ENCODE measurements around the gene LPAR3. TPM values are rescaled to one million over a fixed set of nuclear protein-coding genes. Genes with fewer than 3 reads are reported as not detected.
"Not testable (repeated sequence)": the region's sequence is repeated elsewhere in the genome, so short reads cannot be mapped to it uniquely, and the experiment has no call there.

Gene LPAR3
- polyA plus RNA-seq, 2 of the 4 experiments (the other 2 are of a cell fraction): 0.01 to 0.08 TPM

GRCh38 chr1:84912726-84913554 is 19.9 kb upstream of the LPAR3 start:
- FAIRE-seq: no peak
- no peak for TF ChIP-seq POLR2A (IDR thresholded peaks at IDR 0.05; ENCODE audit: low read length)
- TF ChIP-seq PHF8 (IDR thresholded peaks at IDR 0.05; ENCODE audit: borderline replicate concordance, low read depth): no peak
- TF ChIP-seq, protein P1, sequence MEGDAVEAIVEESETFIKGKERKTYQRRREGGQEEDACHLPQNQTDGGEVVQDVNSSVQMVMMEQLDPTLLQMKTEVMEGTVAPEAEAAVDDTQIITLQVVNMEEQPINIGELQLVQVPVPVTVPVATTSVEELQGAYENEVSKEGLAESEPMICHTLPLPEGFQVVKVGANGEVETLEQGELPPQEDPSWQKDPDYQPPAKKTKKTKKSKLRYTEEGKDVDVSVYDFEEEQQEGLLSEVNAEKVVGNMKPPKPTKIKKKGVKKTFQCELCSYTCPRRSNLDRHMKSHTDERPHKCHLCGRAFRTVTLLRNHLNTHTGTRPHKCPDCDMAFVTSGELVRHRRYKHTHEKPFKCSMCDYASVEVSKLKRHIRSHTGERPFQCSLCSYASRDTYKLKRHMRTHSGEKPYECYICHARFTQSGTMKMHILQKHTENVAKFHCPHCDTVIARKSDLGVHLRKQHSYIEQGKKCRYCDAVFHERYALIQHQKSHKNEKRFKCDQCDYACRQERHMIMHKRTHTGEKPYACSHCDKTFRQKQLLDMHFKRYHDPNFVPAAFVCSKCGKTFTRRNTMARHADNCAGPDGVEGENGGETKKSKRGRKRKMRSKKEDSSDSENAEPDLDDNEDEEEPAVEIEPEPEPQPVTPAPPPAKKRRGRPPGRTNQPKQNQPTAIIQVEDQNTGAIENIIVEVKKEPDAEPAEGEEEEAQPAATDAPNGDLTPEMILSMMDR (IDR thresholded peaks at IDR 0.05): no peak
- TF ChIP-seq TFCP2L1 (CRISPR knock-in tag; IDR thresholded peaks at IDR 0.05): no peak
- no peak for TF ChIP-seq E2F6 (IDR thresholded peaks at IDR 0.05; ENCODE audit: borderline replicate concordance, low read depth)
- TF ChIP-seq HOXA7 (CRISPR knock-in tag; IDR thresholded peaks at IDR 0.05): no peak
- no peak for TF ChIP-seq ZSCAN20 (CRISPR knock-in tag; IDR thresholded peaks at IDR 0.05)
- no peak for TF ChIP-seq HOXB13 (CRISPR knock-in tag; IDR thresholded peaks at IDR 0.05; ENCODE audit: low read depth)
- TF ChIP-seq HOXB5 (CRISPR knock-in tag; IDR thresholded peaks at IDR 0.05): no peak
- TF ChIP-seq RFX5 (IDR thresholded peaks at IDR 0.05): no peak
- TF ChIP-seq ESRRA (IDR thresholded peaks at IDR 0.05; ENCODE audit: borderline replicate concordance, low read length): no peak
- no peak for TF ChIP-seq NR3C1 (IDR thresholded peaks at IDR 0.05)
- no peak for TF ChIP-seq CHD2 (IDR thresholded peaks at IDR 0.05; ENCODE audit: low read length, partially characterized antibody)
- no peak for TF ChIP-seq ZNF302 (CRISPR knock-in tag; IDR thresholded peaks at IDR 0.05)
- TF ChIP-seq, protein P2, sequence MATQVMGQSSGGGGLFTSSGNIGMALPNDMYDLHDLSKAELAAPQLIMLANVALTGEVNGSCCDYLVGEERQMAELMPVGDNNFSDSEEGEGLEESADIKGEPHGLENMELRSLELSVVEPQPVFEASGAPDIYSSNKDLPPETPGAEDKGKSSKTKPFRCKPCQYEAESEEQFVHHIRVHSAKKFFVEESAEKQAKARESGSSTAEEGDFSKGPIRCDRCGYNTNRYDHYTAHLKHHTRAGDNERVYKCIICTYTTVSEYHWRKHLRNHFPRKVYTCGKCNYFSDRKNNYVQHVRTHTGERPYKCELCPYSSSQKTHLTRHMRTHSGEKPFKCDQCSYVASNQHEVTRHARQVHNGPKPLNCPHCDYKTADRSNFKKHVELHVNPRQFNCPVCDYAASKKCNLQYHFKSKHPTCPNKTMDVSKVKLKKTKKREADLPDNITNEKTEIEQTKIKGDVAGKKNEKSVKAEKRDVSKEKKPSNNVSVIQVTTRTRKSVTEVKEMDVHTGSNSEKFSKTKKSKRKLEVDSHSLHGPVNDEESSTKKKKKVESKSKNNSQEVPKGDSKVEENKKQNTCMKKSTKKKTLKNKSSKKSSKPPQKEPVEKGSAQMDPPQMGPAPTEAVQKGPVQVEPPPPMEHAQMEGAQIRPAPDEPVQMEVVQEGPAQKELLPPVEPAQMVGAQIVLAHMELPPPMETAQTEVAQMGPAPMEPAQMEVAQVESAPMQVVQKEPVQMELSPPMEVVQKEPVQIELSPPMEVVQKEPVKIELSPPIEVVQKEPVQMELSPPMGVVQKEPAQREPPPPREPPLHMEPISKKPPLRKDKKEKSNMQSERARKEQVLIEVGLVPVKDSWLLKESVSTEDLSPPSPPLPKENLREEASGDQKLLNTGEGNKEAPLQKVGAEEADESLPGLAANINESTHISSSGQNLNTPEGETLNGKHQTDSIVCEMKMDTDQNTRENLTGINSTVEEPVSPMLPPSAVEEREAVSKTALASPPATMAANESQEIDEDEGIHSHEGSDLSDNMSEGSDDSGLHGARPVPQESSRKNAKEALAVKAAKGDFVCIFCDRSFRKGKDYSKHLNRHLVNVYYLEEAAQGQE (IDR thresholded peaks at IDR 0.05): no peak
- TF ChIP-seq NPAS2 (CRISPR knock-in tag; IDR thresholded peaks at IDR 0.05; ENCODE audit: borderline replicate concordance): no peak
- no peak for TF ChIP-seq SREBF2 (IDR thresholded peaks at IDR 0.05)
- TF ChIP-seq HES2 (IDR thresholded peaks at IDR 0.05): no peak
- no peak for TF ChIP-seq POLR2AphosphoS2 (conservative IDR thresholded peaks at IDR 0.05; ENCODE audit: low read length)
- TF ChIP-seq MAZ (IDR thresholded peaks at IDR 0.05; ENCODE audit: borderline replicate concordance, low read depth, low read length): no peak
- Histone ChIP-seq H3K27ac (no peak overlapping the region), H3K4me1 (no peaks in the 10 kb centered on the region), H3K4me3 (no peak overlapping the region), H3K9me3 (no peaks in the 10 kb centered on the region), H3K4me2 (no peak overlapping the region)
- 40% methylated on average over 3 of the region's 3 CpGs for WGBS (ENCODE audit: missing lambda C conversion rate)
- ChIA-PET POLR2A (no interaction called here), CTCF (interaction anchor here (0.8 to 1.1 kb wide), 3 partner anchors 22 to 131 kb away, joined by 3 to 4 read pairs (median 3); no protein-coding TSS in a partner anchor)
- no peak for DNase-seq (ENCODE audit: low read depth in 1 of 2, low spot score in 1 of 2)
- no peak for ATAC-seq

DNA sequence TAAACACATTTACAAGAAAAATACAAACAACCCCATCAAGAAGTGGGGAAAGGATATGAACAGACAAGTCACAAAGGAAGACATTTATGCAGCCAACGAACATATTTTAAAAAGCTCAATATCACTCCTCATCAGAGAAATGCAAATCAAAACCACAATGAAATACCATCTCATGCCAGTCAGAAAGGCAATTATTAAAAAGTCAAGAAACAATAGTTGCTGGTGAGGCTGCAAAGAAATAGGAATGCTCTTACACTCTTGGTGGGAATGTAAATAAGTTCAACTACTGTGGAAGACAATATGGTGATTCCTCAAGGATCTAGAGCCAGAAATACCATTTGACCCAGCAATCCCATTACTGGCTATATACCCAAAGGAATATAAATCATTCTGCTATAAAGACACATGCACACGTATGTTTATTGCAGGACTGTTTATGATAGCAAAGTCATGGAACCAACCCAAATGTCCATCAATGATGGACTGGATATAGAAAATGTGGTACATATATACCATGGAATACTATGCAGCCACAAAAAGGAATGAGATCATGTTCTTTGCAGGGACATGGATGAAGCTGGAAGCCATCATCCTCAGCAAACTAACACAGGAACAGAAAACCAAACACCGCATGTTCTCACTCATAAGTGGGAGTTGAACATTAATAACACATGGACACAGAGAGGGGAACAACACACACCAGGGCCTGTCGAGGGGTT is 15.9 kb upstream of the LPAR3 start:
- H3K4me3 ChIP-seq; FAIRE-seq; CTCF ChIA-PET; H3K4me2 ChIP-seq; ATAC-seq; POLR2A ChIA-PET; H3K27ac ChIP-seq; DNase-seq (ENCODE audit: low read depth in 1 of 2, low spot score in 1 of 2); H3K9me3 ChIP-seq; H3K4me1 ChIP-seq: not testable (repeated sequence)
- 9% methylated on average over 4 of the region's 4 CpGs for WGBS (ENCODE audit: missing lambda C conversion rate)
